GM12878 (cell line): Measurements from ENCODE around the gene CORO1C. TPM values are rescaled to one million over a fixed set of nuclear protein-coding genes. Genes with fewer than 3 reads are reported as not detected.

ENCODE experiments used
- ATAC-seq: fragments of 200-7000 bp; cut with Tn5 transposase; 3 replicates; pipeline ENCODE4 v1.9.1; 2020; ENCODE audit warnings: mild to moderate bottlenecking, moderate library complexity
- BruUV-seq: library from RNA; stranded (reverse); fragments of 400-500 nt; replicated peaks from 2 replicates; lab custom pipeline; 2021; lab: Mats Ljungman, UMichigan
- CTCF ChIA-PET: fragments of 300-600 bp; sonication (Branson Sonifier 250); formaldehyde crosslinking; extraction: SDS; loops from one replicate; lab custom pipeline; 2021; ENCODE audit warnings: inconsistent platforms; lab: Yijun Ruan, JAX
- POLR2A ChIA-PET: fragments of 350-600 bp; formaldehyde crosslinking; extraction: SDS; loops from one replicate; lab custom pipeline; 2021; ENCODE audit warnings: inconsistent platforms; lab: Charles Lee
- RAD21 ChIA-PET: fragments of 300-600 bp; sonication (Branson Sonifier 250); formaldehyde crosslinking; loops from one replicate; lab custom pipeline; 2023; ENCODE audit warnings: antibody characterized with exemption; ENCODE audit not compliant: unreplicated experiment; lab: Charles Lee
- SMC1A ChIA-PET: fragments of 300-600 bp; sonication (Branson Sonifier 250); formaldehyde crosslinking; loops from one replicate; lab custom pipeline; 2023; ENCODE audit not compliant: unreplicated experiment, uncharacterized antibody; lab: Charles Lee
- DNase-seq: peaks from one replicate; pipeline ENCODE4 v3.0.0-alpha.2; 2011; ENCODE audit warnings: low read depth, low spot score
- FAIRE-seq: peaks from 3 replicates; lab custom pipeline; 2011; peaks lifted over from hg19 to GRCh38; lab: Jason Lieb, UNC
- H2AFZ ChIP-seq: 2 replicates; pipeline ENCODE4 v1.6.0; 2011; ENCODE audit warnings: low read depth, low read length, control low read depth; ENCODE audit not compliant: control insufficient read depth
- H3K27ac ChIP-seq: 2 replicates; pipeline ENCODE4 v1.5.1; 2011; ENCODE audit warnings: control low read depth; ENCODE audit not compliant: control insufficient read depth, insufficient read depth
- H3K27me3 ChIP-seq, 2 experiments: replicated peaks in 1 of 2; 2 replicates each; pipeline versions ENCODE4 v1.6.0 to v1.6.1; 2011; ENCODE audit warnings: low read length in 1 of 2; ENCODE audit not compliant: control insufficient read depth in 2 of 2, insufficient read depth in 2 of 2
- H3K36me3 ChIP-seq, 2 experiments: 2 replicates each; pipeline ENCODE4 v1.5.1; 2011; ENCODE audit warnings: low read length in 1 of 2; ENCODE audit not compliant: control insufficient read depth in 2 of 2, insufficient read depth in 2 of 2
- H3K4me1 ChIP-seq: 2 replicates; pipeline ENCODE4 v1.6.1; 2011; ENCODE audit warnings: mild to moderate bottlenecking, low read length, moderate library complexity, mixed read lengths; ENCODE audit not compliant: control insufficient read depth, insufficient read depth
- H3K4me2 ChIP-seq: 2 replicates; pipeline ENCODE4 v1.6.0; 2011; ENCODE audit warnings: control low read depth; ENCODE audit not compliant: control insufficient read depth, insufficient read depth
- H3K4me3 ChIP-seq: fragments of 200-600 bp; sonication (generic); 2 replicates; pipeline ENCODE4 v1.5.1; 2016
- H3K79me2 ChIP-seq: 2 replicates; pipeline ENCODE4 v1.6.0; 2011; ENCODE audit warnings: low read length; ENCODE audit not compliant: control insufficient read depth, insufficient read depth
- H3K9ac ChIP-seq: 2 replicates; pipeline ENCODE4 v1.8.0; 2011; ENCODE audit warnings: low read length, control low read depth, mixed read lengths; ENCODE audit not compliant: control insufficient read depth, insufficient read depth
- H3K9me3 ChIP-seq: replicated peaks from 3 replicates; pipeline ENCODE4 v1.5.1; 2011; ENCODE audit warnings: mild to moderate bottlenecking, low read length; ENCODE audit not compliant: control insufficient read depth, insufficient read depth
- H4K20me1 ChIP-seq: 2 replicates; pipeline ENCODE4 v1.6.0; 2011; ENCODE audit not compliant: control insufficient read depth, insufficient read depth
- CBFB ChIP-seq: IDR thresholded peaks from 2 replicates; pipeline ENCODE4 v1.6.1; 2016; ENCODE audit warnings: antibody characterized with exemption, low read depth
- GATAD2B ChIP-seq: fragments of 450-650 bp; conservative IDR thresholded peaks from 2 replicates; pipeline ENCODE4 v1.6.1; 2017; ENCODE audit warnings: low read depth, mild to moderate bottlenecking, moderate library complexity
- KAT2A ChIP-seq: conservative IDR thresholded peaks from 2 replicates; pipeline ENCODE4 v1.6.1; 2011; ENCODE audit warnings: low read depth, low read length; ENCODE audit not compliant: control insufficient read depth
- MXI1 ChIP-seq: fragments of 150-350 bp; IDR thresholded peaks from 2 replicates; pipeline ENCODE4 v1.6.1; 2011; ENCODE audit warnings: low read depth, mild to moderate bottlenecking, inconsistent platforms, low read length, improper control_type of control experiment
- MYC ChIP-seq: IDR thresholded peaks from 2 replicates; pipeline ENCODE4 v1.6.1; 2011; ENCODE audit warnings: mild to moderate bottlenecking, low read length, moderate library complexity, inconsistent platforms; ENCODE audit not compliant: insufficient read depth, insufficient replicate concordance, insufficient read length, severe bottlenecking
- NFYA ChIP-seq: IDR thresholded peaks from 2 replicates; pipeline ENCODE4 v1.6.1; 2011; ENCODE audit warnings: low read depth, mild to moderate bottlenecking, low read length, improper control_type of control experiment, borderline replicate concordance
- PAX8 ChIP-seq: fragments of 450-650 bp; IDR thresholded peaks from 2 replicates; pipeline ENCODE4 v1.6.1; 2017; ENCODE audit warnings: mild to moderate bottlenecking, moderate library complexity
- RFX5 ChIP-seq: IDR thresholded peaks from 2 replicates; pipeline ENCODE4 v1.6.1; 2011; ENCODE audit warnings: low read depth, low read length, improper control_type of control experiment
- SMARCA5 ChIP-seq: fragments of 450-650 bp; IDR thresholded peaks from 2 replicates; pipeline ENCODE4 v1.6.1; 2017; ENCODE audit warnings: mild to moderate bottlenecking
- SREBF1 ChIP-seq: IDR thresholded peaks from 2 replicates; pipeline ENCODE4 v1.6.1; 2012; ENCODE audit warnings: mild to moderate bottlenecking, low read length
- ZNF217 ChIP-seq: fragments of 450-650 bp; IDR thresholded peaks from 2 replicates; pipeline ENCODE4 v1.6.1; 2017; ENCODE audit warnings: antibody characterized with exemption, mild to moderate bottlenecking
- ZNF24 ChIP-seq: fragments of 450-650 bp; IDR thresholded peaks from 2 replicates; pipeline ENCODE4 v1.6.1; 2017; ENCODE audit warnings: antibody characterized with exemption, mild to moderate bottlenecking
- WGBS: methylation state at CpG from one replicate; pipeline ENCODE4 v1.1.6; 2016; ENCODE audit warnings: low lambda C conversion rate; ENCODE audit not compliant: insufficient replicate concordance, insufficient coverage; ENCODE audit errors: missing lambda C conversion rate; 5-methylcytosine and 5-hydroxymethylcytosine counted together
- in situ Hi-C: fragments of 300-500 bp; cut with MboI; formaldehyde crosslinking; loops from 9 replicates; pipeline ENCODE4 v1.14.3; 2018; ENCODE audit warnings: mixed read lengths
- intact Hi-C: fragments of 100-400 bp; cut with micrococcal nuclease; formaldehyde crosslinking; loops from one replicate; pipeline ENCODE4 v1.14.2; 2022; ENCODE audit not compliant: unreplicated experiment
- polyA plus RNA-seq, 11 experiments: library from polyadenylated mRNA; depleted of rRNA in 4 of 11; unstranded in 6 of 11; stranded (reverse) in 5 of 11; fragments of >200 nt; fragmentation: Nextera tagmentation in 4 of 11; fragmentation: Illumina TruSeq in 1 of 11; extraction: Ambion mirVana in 4 of 11; extraction: Trizol in 1 of 11; gene quantifications; 1 replicate in 1 of 11; 2 replicates in 10 of 11; pipeline versions ENCODE4 v1.2.1 to v1.2.3, GENCODE V29; 2011 to 2016; ENCODE audit warnings: inconsistent platforms in 2 of 11, missing spikeins in 2 of 11, low read depth in 1 of 11
- total RNA-seq, 4 experiments: library from RNA; depleted of rRNA in 3 of 4; stranded (reverse); fragments of >200 nt in 3 of 4; fragmentation: Illumina TruSeq in 1 of 4; extraction: Trizol in 1 of 4; gene quantifications; 2 replicates each; pipeline versions ENCODE4 v1.2.1 to v1.2.3, GENCODE V29; 2013 to 2021
- TF ChIP-seq, protein P1 (sequence below): fragments of 450-650 bp; IDR thresholded peaks from 2 replicates; pipeline ENCODE4 v1.6.1; 2016; ENCODE audit warnings: mild to moderate bottlenecking
- TF ChIP-seq, protein P2 (sequence below): fragments of 450-650 bp; formaldehyde crosslinking; IDR thresholded peaks from 2 replicates; pipeline ENCODE4 v1.4.0; 2020; ENCODE audit warnings: mild to moderate bottlenecking, moderate library complexity
- TF ChIP-seq, protein P3 (sequence below): fragments of 450-650 bp; IDR thresholded peaks from 2 replicates; pipeline ENCODE4 v1.6.1; 2018; ENCODE audit warnings: borderline replicate concordance, mild to moderate bottlenecking; ENCODE audit not compliant: partially characterized antibody

Gene CORO1C
- total and polyA plus RNA-seq, 10 of the 15 experiments (the other 5 are each of a cell fraction or from before 2014, with no cell fraction given) = 52.7 to 254 (median 171) TPM

- H3K27ac ChIP-seq = peak overlapping the region; percentile 96
- FAIRE-seq = no peak
- H3K9me3 ChIP-seq = no peaks in the 10 kb centered on the region; the same call in 1 of the 3 replicates
- no peak for DNase-seq
- no peak overlapping the region for H2AFZ ChIP-seq
- WGBS = 92% methylated on average over 4 of the region's 4 CpGs
- H3K9ac ChIP-seq = peak overlapping the region; percentile 65
- H3K27me3 ChIP-seq = no peaks in the 10 kb centered on the region
- ChIA-PET CTCF (interaction anchor here (0.8 to 11.0 kb wide), 47 partner anchors 9 to 432 kb away, joined by 3 to 252 read pairs (median 7); partner anchors contain the start of genes ISCU, SELPLG and SSH1), POLR2A (interaction anchor here (0.6 to 3.2 kb wide), 32 partner anchors 10 to 429 kb away, joined by 3 to 30 read pairs (median 5); partner anchors contain the start of genes ALKBH2, SELPLG and SSH1), SMC1A (interaction anchor here (0.9 to 11.9 kb wide), 50 partner anchors 11 to 429 kb away, joined by 3 to 293 read pairs (median 8); partner anchors contain the start of genes CORO1C, SELPLG and SSH1), RAD21 (interaction anchor here (0.7 to 8.8 kb wide), 41 partner anchors 10 to 429 kb away, joined by 3 to 221 read pairs (median 9); partner anchors contain the start of genes ALKBH2, ISCU, SART3 and SELPLG)
- ATAC-seq = peak; percentile 2; the same call in 1 of the 3 replicates
- H3K4me2 ChIP-seq = peak overlapping the region; percentile 92
- in situ Hi-C loops (loop anchor here (5.0 to 10.0 kb wide), 3 partner anchors 139 to 431 kb away; partner anchors contain the start of genes ALKBH2 and UNG), intact Hi-C loops (loop anchor here (1.0 to 2.0 kb wide), 5 partner anchors 27 to 430 kb away; partner anchors contain the start of gene ALKBH2)
- BruUV-seq = no TSS peak
- peaks cover 51% of the 10 kb centered on the region for H3K4me1 ChIP-seq
- peaks cover 56% of the 10 kb centered on the region for H3K79me2 ChIP-seq
- peak overlapping the region; percentile 19; the same call in 1 of the 2 replicates for H3K4me3 ChIP-seq
- peaks cover 10 to 27% of the 10 kb centered on the region in 2 experiments for H3K36me3 ChIP-seq
- H4K20me1 ChIP-seq = no peaks in the 10 kb centered on the region
- TF ChIP-seq MYC (no peak), SMARCA5 (peak; percentile 65; the same call in 1 of the 2 replicates), RFX5 (no peak), MXI1 (no peak), SREBF1 (no peak), GATAD2B (no peak), CBFB (no peak), ZNF217 (peak; percentile 60; the same call in 1 of the 2 replicates), KAT2A (no peak), ZNF24 (peak; percentile 91), NFYA (no peak), PAX8 (0 out of 2 replicates have a peak, but pooled peaks have one; percentile 35)
- TF ChIP-seq, protein P1, sequence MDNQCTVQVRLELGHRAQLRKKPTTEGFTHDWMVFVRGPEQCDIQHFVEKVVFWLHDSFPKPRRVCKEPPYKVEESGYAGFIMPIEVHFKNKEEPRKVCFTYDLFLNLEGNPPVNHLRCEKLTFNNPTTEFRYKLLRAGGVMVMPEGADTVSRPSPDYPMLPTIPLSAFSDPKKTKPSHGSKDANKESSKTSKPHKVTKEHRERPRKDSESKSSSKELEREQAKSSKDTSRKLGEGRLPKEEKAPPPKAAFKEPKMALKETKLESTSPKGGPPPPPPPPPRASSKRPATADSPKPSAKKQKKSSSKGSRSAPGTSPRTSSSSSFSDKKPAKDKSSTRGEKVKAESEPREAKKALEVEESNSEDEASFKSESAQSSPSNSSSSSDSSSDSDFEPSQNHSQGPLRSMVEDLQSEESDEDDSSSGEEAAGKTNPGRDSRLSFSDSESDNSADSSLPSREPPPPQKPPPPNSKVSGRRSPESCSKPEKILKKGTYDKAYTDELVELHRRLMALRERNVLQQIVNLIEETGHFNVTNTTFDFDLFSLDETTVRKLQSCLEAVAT = peak; percentile 58
- TF ChIP-seq, protein P2, sequence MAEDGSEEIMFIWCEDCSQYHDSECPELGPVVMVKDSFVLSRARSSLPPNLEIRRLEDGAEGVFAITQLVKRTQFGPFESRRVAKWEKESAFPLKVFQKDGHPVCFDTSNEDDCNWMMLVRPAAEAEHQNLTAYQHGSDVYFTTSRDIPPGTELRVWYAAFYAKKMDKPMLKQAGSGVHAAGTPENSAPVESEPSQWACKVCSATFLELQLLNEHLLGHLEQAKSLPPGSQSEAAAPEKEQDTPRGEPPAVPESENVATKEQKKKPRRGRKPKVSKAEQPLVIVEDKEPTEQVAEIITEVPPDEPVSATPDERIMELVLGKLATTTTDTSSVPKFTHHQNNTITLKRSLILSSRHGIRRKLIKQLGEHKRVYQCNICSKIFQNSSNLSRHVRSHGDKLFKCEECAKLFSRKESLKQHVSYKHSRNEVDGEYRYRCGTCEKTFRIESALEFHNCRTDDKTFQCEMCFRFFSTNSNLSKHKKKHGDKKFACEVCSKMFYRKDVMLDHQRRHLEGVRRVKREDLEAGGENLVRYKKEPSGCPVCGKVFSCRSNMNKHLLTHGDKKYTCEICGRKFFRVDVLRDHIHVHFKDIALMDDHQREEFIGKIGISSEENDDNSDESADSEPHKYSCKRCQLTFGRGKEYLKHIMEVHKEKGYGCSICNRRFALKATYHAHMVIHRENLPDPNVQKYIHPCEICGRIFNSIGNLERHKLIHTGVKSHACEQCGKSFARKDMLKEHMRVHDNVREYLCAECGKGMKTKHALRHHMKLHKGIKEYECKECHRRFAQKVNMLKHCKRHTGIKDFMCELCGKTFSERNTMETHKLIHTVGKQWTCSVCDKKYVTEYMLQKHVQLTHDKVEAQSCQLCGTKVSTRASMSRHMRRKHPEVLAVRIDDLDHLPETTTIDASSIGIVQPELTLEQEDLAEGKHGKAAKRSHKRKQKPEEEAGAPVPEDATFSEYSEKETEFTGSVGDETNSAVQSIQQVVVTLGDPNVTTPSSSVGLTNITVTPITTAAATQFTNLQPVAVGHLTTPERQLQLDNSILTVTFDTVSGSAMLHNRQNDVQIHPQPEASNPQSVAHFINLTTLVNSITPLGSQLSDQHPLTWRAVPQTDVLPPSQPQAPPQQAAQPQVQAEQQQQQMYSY = no peak
- TF ChIP-seq, protein P3, sequence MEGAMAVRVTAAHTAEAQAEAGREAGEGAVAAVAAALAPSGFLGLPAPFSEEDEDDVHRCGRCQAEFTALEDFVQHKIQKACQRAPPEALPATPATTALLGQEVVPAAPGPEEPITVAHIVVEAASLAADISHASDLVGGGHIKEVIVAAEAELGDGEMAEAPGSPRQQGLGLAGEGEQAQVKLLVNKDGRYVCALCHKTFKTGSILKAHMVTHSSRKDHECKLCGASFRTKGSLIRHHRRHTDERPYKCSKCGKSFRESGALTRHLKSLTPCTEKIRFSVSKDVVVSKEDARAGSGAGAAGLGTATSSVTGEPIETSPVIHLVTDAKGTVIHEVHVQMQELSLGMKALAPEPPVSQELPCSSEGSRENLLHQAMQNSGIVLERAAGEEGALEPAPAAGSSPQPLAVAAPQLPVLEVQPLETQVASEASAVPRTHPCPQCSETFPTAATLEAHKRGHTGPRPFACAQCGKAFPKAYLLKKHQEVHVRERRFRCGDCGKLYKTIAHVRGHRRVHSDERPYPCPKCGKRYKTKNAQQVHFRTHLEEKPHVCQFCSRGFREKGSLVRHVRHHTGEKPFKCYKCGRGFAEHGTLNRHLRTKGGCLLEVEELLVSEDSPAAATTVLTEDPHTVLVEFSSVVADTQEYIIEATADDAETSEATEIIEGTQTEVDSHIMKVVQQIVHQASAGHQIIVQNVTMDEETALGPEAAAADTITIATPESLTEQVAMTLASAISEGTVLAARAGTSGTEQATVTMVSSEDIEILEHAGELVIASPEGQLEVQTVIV = no peak
Observed at GRCh38 chr12:108663324-108664015, 67.8 kb downstream of the CORO1C start.
